RWPE2 (cell line): ENCODE measurements around the gene WDR37.
A peak's percentile ranks its signal among the peaks of the same experiment; 100 is the strongest.

Source experiments
- ATAC-seq: fragments of 200-7000 bp; cut with Tn5 transposase; 3 replicates; pipeline ENCODE4 v1.9.1; 2021; ENCODE audit warnings: low read depth
- DNase-seq: peaks from one replicate; pipeline ENCODE4 v3.0.0-alpha.2; 2020; ENCODE audit warnings: low spot score
- H3K27ac ChIP-seq: fragments of 450-650 bp; 2 replicates; pipeline ENCODE4 v1.5.1; 2017; ENCODE audit warnings: mild to moderate bottlenecking; ENCODE audit not compliant: poor library complexity, severe bottlenecking
- H3K27me3 ChIP-seq: fragments of 250-450 bp; sonication (Bioruptor Pico); 2 replicates; pipeline ENCODE4 v1.5.1; 2021; ENCODE audit warnings: mild to moderate bottlenecking, moderate library complexity; ENCODE audit not compliant: insufficient read depth, poor library complexity, severe bottlenecking
- H3K36me3 ChIP-seq: fragments of 250-450 bp; sonication (Bioruptor Pico); 2 replicates; pipeline ENCODE4 v1.5.1; 2020; ENCODE audit warnings: low read depth, mild to moderate bottlenecking, moderate library complexity
- H3K4me1 ChIP-seq: fragments of 250-450 bp; sonication (Bioruptor Pico); 2 replicates; pipeline ENCODE4 v1.5.1; 2021; ENCODE audit warnings: mild to moderate bottlenecking, moderate library complexity; ENCODE audit not compliant: insufficient read depth, poor library complexity, severe bottlenecking
- H3K4me3 ChIP-seq: fragments of 250-450 bp; sonication (Bioruptor Pico); 2 replicates; pipeline ENCODE4 v1.5.1; 2021; ENCODE audit warnings: mild to moderate bottlenecking, moderate library complexity; ENCODE audit not compliant: severe bottlenecking
- H3K9me3 ChIP-seq: fragments of 250-450 bp; sonication (Bioruptor Pico); 2 replicates; pipeline ENCODE4 v1.5.1; 2021; ENCODE audit warnings: mild to moderate bottlenecking, moderate library complexity; ENCODE audit not compliant: severe bottlenecking
- CTCF ChIP-seq: fragments of 450-650 bp; IDR thresholded peaks from one replicate; pipeline ENCODE4 v1.5.1; 2017; ENCODE audit warnings: mild to moderate bottlenecking, moderate library complexity; ENCODE audit not compliant: poor library complexity, severe bottlenecking

Gene WDR37

GRCh38 chr10:1010703-1011102 is 45.5 kb upstream of the WDR37 start:
- no peak for DNase-seq
- ATAC-seq = no peak
- Histone ChIP-seq H3K4me1 (no peaks in the 10 kb centered on the region), H3K27me3 (no peaks in the 10 kb centered on the region), H3K4me3 (no peak overlapping the region), H3K27ac (no peak overlapping the region), H3K9me3 (no peaks in the 10 kb centered on the region), H3K36me3 (peaks cover 82% of the 10 kb centered on the region)
- no peak for TF ChIP-seq CTCF

- ATAC-seq (no peak), DNase-seq (no peak)
- Histone ChIP-seq H3K4me3 (no peak overlapping the region), H3K4me1 (no peaks in the 10 kb centered on the region), H3K9me3 (no peaks in the 10 kb centered on the region), H3K36me3 (peaks cover 78% of the 10 kb centered on the region), H3K27ac (no peak overlapping the region), H3K27me3 (no peaks in the 10 kb centered on the region)
- no peak for TF ChIP-seq CTCF
Observed at GRCh38 chr10:1011696-1012095, 44.5 kb upstream of the WDR37 start.

GRCh38 chr10:1015688-1016087 is 40.5 kb upstream of the WDR37 start:
- no peaks in the 10 kb centered on the region for H3K9me3 ChIP-seq
- H3K4me3 ChIP-seq = no peak overlapping the region
- peaks cover 64% of the 10 kb centered on the region for H3K36me3 ChIP-seq
- no peaks in the 10 kb centered on the region for H3K4me1 ChIP-seq
- ATAC-seq = no peak
- DNase-seq = no peak
- TF ChIP-seq CTCF = no peak
- no peak overlapping the region for H3K27ac ChIP-seq
- no peaks in the 10 kb centered on the region for H3K27me3 ChIP-seq

- Histone ChIP-seq H3K4me3 (no peak overlapping the region), H3K9me3 (no peaks in the 10 kb centered on the region), H3K36me3 (peaks cover 32% of the 10 kb centered on the region), H3K4me1 (no peaks in the 10 kb centered on the region), H3K27me3 (no peaks in the 10 kb centered on the region), H3K27ac (no peak overlapping the region)
- ATAC-seq (no peak), DNase-seq (no peak)
- no peak for TF ChIP-seq CTCF
Observed at GRCh38 chr10:1019362-1019761, 36.8 kb upstream of the WDR37 start.

GRCh38 chr10:1020460-1020859 is 35.7 kb upstream of the WDR37 start:
- H3K4me1 ChIP-seq = no peaks in the 10 kb centered on the region
- DNase-seq (no peak), ATAC-seq (peak; percentile 37; the same call in 2 of the 3 replicates)
- H3K36me3 ChIP-seq = peaks cover 26% of the 10 kb centered on the region
- H3K4me3 ChIP-seq = no peak overlapping the region
- H3K9me3 ChIP-seq = no peaks in the 10 kb centered on the region
- no peak overlapping the region for H3K27ac ChIP-seq
- TF ChIP-seq CTCF = no peak
- no peaks in the 10 kb centered on the region for H3K27me3 ChIP-seq
